Activated effector memory CD4-positive, alpha-beta T cell treated with anti-CD3 and anti-CD28 coated beads, Interleukin-2, amount 50 U/mL, for 16 hours (primary cell): ENCODE results near the gene SRGAP1.
"Not testable (repeated sequence)": the region's sequence is repeated elsewhere in the genome, so short reads cannot be mapped to it uniquely, and the experiment has no call there.

ENCODE experiments used
- DNase-seq: peaks from one replicate; pipeline ENCODE4 v3.0.0-alpha.2; 2020

Gene SRGAP1

DNA sequence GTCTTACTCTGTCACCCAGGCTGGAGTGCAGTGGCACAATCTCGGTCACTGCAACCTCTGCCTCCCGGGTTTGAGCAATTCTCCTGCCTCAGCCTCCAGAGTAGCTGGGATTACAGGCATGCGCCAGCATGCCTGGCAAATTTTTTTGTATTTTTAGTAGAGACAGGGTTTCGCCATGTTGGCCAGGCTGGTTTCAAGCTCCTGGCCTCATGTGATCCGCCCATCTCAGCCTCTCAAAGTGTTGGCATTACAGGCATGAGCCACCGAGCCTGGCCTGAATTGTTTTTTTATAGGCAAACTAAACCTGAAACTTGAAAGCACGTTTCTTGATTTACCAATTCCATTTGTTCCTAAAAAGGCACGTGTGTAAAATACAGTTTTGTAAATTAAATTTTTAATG lies 173.6 kb downstream of the SRGAP1 start:
- DNase-seq: not testable (repeated sequence)

DNA sequence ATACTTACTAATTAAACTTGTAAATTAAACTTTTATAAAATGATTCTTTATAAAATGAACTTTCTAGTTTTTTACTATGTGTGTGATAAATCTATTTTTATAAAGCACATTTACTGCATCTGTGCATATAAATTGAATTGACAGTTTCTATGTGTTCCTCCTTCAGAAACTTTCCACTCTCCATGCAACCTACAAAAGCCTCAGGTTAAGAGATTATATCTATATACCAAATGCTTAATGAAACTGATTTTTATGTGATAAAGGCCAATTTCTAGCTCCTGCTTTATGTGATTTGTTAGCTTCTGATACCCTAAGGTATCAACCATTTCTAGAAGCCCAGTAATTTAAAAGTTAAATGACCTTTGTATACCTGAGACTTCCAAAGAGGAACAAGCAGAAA lies 174.0 kb downstream of the SRGAP1 start:
- no peak for DNase-seq

DNA sequence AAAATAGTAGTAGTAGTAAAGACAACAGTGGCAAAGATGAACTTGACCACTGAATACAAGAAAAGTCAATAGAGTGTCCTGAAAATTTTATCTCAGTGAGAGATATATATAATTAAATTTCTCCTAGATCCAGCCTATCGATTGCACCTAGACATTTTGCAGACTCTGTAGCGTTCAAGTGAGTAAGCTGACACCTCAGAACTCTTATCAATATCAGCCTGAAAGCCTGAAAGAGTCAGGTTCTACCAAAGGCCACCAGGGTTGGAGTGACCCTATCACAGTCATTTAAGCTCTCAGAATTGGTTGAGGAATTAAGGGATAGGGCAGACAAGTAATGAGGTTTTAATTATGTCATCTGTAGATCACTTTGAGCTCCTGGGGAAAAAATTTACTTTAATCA lies 174.6 kb downstream of the SRGAP1 start:
- no peak for DNase-seq

GRCh38 chr12:64019654-64020053 lies 175.2 kb downstream of the SRGAP1 start:
- DNase-seq: no peak

- DNase-seq: no peak
Measured at GRCh38 chr12:64025174-64025958, 180.9 kb downstream of the SRGAP1 start.

- DNase-seq: no peak
Measured at GRCh38 chr12:64027311-64027710, 182.8 kb downstream of the SRGAP1 start.

GRCh38 chr12:64028541-64028940 lies 184.0 kb downstream of the SRGAP1 start:
- no peak for DNase-seq

DNA sequence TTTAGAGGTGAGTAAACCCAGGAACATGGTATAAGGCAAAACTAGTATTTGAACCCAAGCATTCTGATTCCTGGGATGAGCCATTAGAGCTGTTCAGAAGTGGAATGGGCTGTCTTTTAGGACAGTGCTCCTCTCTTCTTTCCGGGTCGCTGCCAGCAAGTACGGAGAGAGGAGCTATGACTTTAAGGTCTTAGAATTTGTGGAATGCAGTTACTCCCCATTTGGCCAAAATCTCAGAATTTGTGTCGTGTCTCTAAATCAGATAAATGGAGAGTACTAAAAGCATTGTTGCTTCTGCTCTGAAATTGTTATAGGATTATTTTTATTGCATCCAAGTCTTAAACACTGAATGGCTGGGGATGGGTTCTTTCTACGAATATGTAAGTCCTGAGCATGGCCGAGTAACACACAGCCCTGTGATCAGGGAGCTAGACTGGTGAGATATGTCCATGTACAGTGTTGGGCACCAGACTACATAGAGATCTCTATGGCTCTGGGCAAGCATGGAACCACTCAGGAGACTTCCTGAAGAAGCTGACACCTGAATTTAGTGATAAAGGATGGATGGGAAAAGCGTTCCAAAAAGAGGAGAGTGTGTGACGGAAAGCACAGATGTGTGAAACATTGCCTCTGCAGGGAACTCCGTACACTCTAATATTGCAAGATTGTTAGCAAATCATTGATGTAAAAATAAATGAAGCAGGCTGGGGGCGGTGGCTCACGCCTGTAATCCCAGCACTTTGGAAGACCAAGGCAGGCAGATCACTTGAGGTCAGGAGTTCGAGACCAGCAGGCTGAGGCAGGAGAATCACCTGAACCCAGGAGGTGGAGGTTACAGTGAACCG lies 184.7 kb downstream of the SRGAP1 start:
- no peak for DNase-seq

DNA sequence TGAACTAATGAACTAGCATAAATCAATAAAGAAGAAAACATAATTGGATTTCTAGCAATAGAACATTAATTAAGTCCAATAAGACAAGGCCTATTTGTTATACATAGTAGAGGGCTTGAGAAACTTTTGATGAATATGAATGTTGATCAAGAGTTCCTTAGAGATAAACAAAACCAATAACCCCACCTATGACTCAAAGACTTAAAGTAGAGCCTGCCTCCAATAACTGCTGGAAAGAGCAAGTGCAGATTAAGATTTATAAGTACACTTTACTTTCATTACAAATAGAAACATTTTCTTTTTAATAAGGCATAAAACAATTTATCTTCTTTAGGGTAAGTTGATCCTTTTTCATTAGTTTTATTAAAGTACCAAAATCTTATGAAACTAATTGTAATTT lies 185.7 kb downstream of the SRGAP1 start:
- DNase-seq: no peak

DNA sequence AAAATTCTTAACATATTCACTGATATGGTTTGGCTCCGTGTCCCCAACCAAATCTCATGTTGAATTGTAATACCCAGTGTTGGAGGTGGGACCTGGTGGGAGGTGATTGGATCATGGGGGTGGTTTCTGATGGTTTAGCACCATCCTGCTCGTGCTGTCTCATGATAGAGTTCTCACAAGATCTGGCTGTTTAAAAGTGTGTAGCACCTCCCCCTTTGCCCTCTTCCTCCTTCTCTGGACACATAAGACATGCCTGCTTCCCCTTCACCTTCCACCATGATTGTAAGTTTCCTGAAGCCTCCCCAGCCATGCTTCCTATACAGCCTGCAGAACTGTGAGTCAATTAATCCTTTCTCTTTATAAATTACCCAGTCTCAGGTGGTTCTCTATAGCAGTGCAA lies 189.6 kb downstream of the SRGAP1 start:
- not testable (repeated sequence) for DNase-seq

DNA sequence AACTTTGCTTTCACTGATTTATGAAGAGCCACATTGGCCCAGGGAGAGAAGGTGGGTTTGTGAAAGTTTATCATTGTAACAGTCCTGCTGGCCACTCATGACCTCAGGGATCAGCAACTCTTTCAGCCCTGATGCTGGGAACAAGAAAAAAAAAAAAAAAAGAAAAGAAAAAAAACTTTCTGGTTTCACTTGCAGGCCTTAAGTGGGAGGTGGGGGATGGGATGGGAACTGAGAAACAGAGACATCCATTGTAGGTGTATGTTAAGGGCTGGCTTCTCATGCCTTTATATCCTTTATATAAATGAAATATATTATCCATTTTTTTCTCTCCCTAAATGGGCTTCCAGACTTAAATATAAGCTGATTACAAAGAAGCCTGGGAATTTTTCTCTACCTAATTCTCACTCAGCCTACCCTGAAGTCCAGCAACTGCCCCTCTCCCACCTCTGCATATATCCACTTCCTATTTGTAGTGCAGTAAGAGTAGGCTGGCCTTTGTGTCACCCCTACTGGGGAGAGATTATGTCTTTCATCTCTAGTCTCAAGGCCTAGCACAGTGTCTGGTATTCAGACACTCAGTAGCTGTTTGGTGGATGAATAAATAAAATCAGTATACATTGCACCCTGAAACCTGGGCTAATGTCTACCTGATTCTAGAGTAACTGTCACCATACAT lies 190.5 kb downstream of the SRGAP1 start:
- no peak for DNase-seq

GRCh38 chr12:64036414-64036813 lies 191.9 kb downstream of the SRGAP1 start:
- no peak for DNase-seq

- DNase-seq: no peak
Measured at GRCh38 chr12:64039281-64039871, 194.9 kb downstream of the SRGAP1 start.

DNA sequence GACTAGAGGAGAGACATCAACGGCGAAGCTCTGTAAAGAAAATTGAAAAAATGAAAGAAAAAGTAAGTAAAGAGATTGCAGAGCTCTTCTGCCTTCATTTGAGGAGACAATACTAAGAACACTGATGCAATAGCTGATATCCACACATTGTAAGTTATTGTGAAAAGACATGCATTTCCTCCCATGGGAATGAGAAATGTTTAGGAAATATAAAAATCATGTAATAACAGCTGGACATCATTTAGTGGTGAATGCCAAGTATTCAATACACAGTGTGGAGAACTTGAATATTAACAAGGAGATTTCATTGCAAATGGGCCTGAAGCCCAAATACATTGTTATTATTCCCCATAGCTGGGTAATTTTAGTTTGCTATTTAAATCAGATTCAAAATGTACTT lies 198.4 kb downstream of the SRGAP1 start:
- DNase-seq: no peak

DNA sequence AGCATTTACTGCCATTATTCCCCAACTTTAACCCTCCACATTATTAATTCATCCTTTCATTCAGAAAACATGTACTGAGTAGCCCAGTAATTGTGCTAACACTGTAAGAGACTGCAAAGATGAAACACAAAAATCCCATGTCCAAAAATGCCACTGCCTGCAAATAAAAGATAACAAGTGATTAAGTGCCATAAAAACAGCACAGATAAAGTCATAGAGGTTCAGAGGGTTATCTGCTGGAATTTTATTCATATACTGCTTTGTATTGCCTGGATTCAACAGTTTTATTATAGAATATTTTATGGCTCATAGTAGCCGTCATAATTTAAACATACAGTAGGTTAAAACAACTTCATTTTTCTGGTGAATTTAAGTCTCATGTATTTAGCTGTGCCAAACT lies 199.7 kb downstream of the SRGAP1 start:
- no peak for DNase-seq

GRCh38 chr12:64051057-64051456 lies 206.6 kb downstream of the SRGAP1 start:
- DNase-seq: no peak

DNA sequence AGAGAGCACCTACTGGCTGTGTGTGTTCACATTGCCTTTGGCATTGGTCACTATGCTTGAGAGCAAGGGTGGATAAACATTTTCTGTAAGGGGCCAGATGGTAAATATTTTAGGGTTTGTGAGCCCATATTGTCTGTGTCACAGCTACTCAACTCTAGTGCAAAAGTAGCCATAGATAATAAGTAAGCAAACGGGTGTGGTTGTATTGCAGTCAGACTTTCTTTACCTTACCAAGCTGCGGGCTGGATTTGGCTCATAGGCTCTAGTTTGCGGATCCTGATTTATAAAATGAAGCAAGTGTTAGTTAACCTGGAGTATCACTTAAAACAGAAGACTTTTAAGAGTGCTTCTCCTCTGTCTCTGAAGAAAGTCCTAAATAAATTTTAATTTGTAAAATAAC lies 208.6 kb downstream of the SRGAP1 start:
- no peak for DNase-seq

- DNase-seq: no peak
Measured at GRCh38 chr12:64054079-64054520, 209.6 kb downstream of the SRGAP1 start.

- DNase-seq: no peak
Measured at GRCh38 chr12:64056741-64057140, 212.2 kb downstream of the SRGAP1 start.

GRCh38 chr12:64057706-64058105 lies 213.2 kb downstream of the SRGAP1 start:
- DNase-seq: no peak

GRCh38 chr12:64058541-64059265 lies 214.2 kb downstream of the SRGAP1 start:
- DNase-seq: no peak

DNA sequence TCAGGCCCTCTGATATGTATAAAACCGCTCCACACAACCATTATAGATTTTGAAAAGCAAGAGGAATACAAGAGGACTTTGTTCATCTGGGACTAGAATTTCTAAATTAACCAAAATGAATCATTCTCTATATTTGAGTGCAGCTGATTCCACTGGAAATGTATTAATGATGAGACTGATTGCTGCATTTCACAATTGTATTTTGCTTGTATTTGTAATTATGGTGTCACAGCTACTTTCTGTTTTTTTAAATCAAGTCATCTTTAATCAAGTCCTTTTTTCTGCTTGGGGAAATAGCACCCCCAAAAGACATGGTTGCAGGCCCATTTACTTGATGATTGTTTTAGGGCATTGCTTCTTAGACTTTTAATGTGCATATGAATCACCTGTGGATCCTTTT lies 215.2 kb downstream of the SRGAP1 start:
- no peak for DNase-seq
